HG03575 (cell line): ENCODE results near the gene GLI1.
"Not testable (repeated sequence)": the region's sequence is repeated elsewhere in the genome, so short reads cannot be mapped to it uniquely, and the experiment has no call there.

ENCODE experiments used
- ATAC-seq: cut with Tn5 transposase; IDR thresholded peaks from one replicate; pipeline ENCODE4 v1.9.1; 2021; ENCODE audit not compliant: unreplicated experiment, insufficient number of reproducible peaks, low FRiP score; ENCODE audit errors: extremely low read depth

The GLI1 gene

DNA sequence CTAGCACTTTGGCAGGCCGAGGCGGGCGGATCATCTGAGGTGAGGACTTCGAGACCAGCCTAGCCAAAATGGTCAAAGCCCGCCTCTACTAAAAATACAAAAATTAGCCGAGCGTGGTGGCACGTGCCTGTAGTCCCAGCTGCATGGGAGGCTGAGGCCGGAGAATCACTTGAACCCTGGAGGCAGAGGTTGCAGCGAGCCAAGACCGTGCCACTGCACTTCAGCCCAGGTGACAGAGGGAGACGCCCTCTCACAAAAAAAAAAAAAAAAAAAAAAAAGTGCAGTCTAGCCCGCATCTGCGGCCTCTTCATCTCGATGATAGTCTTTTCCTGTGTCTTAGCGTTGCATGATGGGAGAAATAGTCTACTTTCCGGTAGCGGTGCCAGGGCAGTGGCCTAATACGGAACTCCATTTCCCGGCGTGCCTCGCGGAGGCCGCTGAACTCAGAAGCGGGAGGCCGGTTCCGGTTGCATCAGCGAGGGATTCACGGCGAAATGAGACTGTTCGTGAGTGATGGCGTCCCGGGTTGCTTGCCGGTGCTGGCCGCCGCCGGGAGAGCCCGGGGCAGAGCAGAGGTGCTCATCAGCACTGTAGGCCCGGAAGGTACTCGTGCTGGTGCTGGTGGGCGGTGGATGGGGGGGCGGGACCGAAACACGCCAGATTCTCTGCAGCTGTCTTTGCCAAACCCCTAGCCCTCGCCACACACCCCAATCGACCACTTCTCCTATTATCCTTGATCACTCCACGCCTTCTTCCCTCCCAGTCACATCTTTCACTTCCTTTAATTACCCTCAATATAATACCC lies 28.2 kb downstream of the GLI1 start, which contains the start of gene MARS1:
MARS1 (plus strand) TSS at position 472 of the 805 bp plus-strand sequence; CDS start at position 495, 23 bp downstream.
- ATAC-seq: peak; percentile 98

DNA sequence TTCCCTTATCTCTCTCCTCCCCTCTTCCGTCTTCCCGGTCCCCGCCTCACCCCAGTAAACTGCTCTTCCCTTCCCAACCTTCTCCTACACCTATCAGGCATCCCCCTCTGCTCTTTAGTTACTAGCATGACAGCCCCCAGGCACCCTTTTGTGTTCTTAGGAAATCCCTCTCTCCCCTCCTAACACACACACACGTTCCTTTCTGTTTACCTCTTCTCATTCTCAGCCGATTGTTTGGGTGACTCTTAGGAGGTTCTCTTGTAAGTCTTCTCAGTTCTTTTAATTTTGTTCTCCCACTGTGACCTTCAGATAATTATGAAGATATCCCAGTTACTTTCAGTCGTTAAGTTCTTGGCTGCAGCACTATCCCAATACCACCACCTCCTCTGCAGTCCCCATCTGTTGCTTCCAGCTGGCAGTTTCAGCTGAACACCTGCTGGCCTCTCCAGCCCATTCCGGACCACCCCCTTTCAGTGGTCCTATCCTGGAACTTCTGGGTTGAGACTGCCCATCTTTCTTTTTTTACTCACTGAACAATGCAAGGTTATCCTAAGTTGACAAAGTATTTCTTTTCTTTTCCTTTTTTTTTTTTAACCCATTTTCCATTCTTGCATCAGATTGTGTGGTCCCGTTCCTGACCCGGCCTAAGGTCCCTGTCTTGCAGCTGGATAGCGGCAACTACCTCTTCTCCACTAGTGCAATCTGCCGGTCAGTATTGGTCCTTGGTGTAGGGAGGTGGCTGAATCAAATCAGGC lies 29.0 kb downstream of the GLI1 start:
- ATAC-seq: no peak

- ATAC-seq: no peak
Observed at GRCh38 chr12:57489157-57489641, 29.6 kb downstream of the GLI1 start.

DNA sequence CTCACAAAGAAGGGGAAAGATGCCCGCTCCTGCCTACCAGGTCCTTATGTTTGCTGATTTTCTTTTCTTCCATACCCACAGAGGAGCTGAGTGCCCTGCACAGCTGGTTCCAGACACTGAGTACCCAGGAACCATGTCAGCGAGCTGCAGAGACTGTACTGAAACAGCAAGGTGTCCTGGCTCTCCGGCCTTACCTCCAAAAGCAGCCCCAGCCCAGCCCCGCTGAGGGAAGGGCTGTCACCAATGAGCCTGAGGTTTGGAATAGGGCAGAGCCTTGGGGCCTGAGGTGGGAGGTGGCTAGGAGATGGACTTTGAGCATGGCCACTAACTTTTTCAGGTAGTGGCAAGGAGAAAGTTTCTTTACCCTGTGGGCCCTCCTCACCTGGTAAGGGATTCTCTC lies 30.5 kb downstream of the GLI1 start:
- no peak for ATAC-seq

DNA sequence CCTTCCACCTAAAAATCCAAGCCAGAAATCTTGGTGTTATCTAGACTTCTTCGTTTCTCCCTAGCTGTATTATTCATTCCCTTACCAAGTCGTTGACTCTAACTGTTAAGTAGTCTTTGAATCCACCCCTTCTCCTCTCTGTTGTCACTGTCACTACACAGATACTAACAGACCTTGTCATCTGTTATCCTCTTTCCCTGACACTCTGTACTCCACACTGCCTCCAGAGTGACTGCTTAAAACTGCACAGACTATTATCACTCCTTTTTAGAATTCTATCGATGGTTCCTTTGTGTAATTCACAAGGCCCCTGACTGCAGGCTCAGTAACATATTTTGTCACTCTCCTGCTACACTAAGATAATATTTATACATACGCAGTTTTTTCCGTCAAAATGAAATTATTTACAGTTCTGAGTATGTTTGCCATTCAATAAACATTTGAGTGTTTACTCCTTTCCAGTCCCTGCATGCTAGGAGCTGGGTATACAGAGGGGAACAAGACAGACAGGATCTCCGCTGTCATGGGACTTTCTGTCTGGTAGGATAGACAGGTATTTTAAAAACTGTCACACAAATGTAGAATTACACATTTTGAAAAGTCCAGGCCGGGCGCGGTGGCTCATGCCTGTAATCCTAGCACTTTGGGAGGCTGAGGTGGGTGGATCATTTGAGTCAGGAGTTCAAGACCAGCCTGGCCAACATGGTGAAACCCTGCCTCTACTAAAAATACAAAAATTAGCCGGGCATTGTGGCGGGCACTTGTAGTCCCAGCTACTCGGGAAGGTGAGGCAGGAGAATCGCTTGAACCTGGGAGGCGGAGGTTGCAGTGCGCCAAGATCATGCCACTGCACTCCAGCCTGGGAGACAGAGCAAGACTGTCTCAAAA lies 32.1 kb downstream of the GLI1 start:
- no peak for ATAC-seq

GRCh38 chr12:57495051-57495701 lies 35.6 kb downstream of the GLI1 start:
- not testable (repeated sequence) for ATAC-seq

DNA sequence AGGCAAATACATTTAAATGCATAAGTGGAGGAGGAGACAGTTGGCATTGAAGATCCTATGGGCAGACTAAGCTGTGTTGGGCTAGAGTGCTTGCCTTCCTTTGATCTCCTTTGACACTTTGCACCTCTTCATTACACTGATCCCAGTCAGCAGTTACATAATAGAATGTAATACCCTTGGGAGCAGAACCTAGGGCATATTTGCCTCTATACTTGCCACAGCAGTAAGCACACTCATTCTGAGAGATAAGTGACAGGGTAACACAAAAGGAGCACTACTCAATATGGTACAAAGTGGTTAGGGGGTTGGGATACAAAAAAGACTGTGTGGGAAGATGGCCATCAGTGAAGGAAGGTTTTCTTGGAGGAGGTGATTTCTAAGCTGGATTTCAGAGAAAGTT lies 37.2 kb downstream of the GLI1 start:
- no peak for ATAC-seq

GRCh38 chr12:57497223-57498131 lies 37.9 kb downstream of the GLI1 start:
- ATAC-seq: no peak

GRCh38 chr12:57498132-57498502 lies 38.5 kb downstream of the GLI1 start:
- ATAC-seq: no peak

- no peak for ATAC-seq
Observed at GRCh38 chr12:57498571-57498970, 39.0 kb downstream of the GLI1 start.

GRCh38 chr12:57500213-57500612 lies 40.6 kb downstream of the GLI1 start:
- ATAC-seq: no peak

- not testable (repeated sequence) for ATAC-seq
Observed at GRCh38 chr12:57502311-57502969, 42.9 kb downstream of the GLI1 start.

DNA sequence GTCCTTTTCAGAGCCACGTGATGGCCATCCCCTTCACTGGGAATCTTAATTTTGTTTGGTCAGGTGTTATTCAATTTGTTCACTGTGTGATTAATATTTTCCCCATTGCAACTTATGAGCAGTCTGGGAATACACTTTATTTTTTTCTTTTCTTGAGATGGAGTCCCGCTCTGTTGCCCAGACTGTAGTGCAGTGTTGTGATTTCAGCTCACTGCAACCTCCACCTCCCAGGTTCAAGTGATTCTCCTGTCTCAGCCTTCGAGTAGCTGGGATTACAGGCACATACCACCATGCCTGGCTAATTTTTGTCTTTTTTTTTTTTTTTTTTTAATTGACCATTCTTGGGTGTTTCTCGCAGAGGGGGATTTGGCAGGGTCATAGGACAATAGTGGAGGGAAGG lies 47.0 kb downstream of the GLI1 start:
- ATAC-seq: not testable (repeated sequence)

DNA sequence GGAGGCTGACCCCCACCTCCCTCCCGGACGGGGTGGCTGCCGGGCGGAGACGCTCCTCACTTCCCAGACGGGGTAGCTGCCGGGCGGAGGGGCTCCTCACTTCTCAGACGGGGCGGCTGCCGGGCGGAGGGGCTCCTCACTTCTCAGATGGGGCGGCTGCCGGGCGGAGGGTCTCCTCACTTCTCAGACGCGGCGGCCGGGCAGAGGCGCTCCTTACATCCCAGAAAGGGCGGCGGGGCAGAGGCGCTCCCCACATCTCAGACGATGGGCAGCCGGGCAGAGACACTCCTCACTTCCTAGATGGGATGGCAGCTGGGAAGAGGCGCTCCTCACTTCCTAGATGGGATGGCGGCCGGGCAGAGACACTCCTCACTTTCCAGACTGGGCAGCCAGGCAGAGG lies 48.2 kb downstream of the GLI1 start:
- not testable (repeated sequence) for ATAC-seq

DNA sequence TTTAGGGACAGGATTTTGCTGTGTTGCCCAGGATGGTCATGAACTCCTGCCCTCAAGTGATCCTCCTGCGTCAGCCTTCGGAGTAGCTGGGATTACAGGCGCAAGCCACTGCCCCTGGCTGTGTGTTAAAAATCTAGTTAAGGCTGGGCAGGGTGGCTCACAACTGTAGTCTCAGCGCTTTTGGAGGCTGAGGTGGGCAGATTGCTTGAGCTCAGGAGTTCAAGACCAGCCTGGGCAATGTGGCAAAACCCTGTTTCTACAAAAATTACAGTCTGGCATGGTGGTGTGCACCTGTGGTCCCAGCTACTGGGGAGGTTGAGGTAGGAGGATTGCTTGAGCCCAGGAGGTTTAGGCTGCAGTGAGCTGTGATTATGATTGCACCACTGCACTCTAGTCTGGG lies 51.6 kb downstream of the GLI1 start:
- ATAC-seq: no peak

- no peak for ATAC-seq
Observed at GRCh38 chr12:57511588-57512325, 52.2 kb downstream of the GLI1 start.

GRCh38 chr12:57512665-57513064 lies 53.1 kb downstream of the GLI1 start:
- no peak for ATAC-seq
